GM18502 (cell line): ENCODE data around the gene FAM120B.

Source experiments
- ATAC-seq: cut with Tn5 transposase; IDR thresholded peaks from one replicate; pipeline ENCODE4 v1.9.1; 2021; ENCODE audit warnings: mild to moderate bottlenecking; ENCODE audit not compliant: unreplicated experiment, poor library complexity

The FAM120B gene

GRCh38 chr6:170271771-170272314 lies 34.7 kb upstream of the FAM120B start:
- ATAC-seq: peak; percentile 97

GRCh38 chr6:170272341-170273065 lies 34.1 kb upstream of the FAM120B start:
- no peak for ATAC-seq

- no peak for ATAC-seq
Observed at GRCh38 chr6:170273191-170273590, 33.4 kb upstream of the FAM120B start.

- ATAC-seq: no peak
Observed at GRCh38 chr6:170273681-170274080, 32.9 kb upstream of the FAM120B start.

- no peak for ATAC-seq
Observed at GRCh38 chr6:170274713-170275560, 31.6 kb upstream of the FAM120B start.

GRCh38 chr6:170276369-170277057 lies 30.0 kb upstream of the FAM120B start:
- no peak for ATAC-seq

GRCh38 chr6:170277893-170278742 lies 28.4 kb upstream of the FAM120B start:
- ATAC-seq: no peak

- ATAC-seq: no peak
Observed at GRCh38 chr6:170278743-170279094, 27.8 kb upstream of the FAM120B start.

GRCh38 chr6:170279426-170279825 lies 27.1 kb upstream of the FAM120B start:
- ATAC-seq: no peak

GRCh38 chr6:170279977-170280688 lies 26.4 kb upstream of the FAM120B start:
- no peak for ATAC-seq

GRCh38 chr6:170280689-170281045 lies 25.9 kb upstream of the FAM120B start:
- ATAC-seq: no peak

GRCh38 chr6:170281331-170282292 lies 24.9 kb upstream of the FAM120B start:
- no peak for ATAC-seq

- ATAC-seq: no peak
Observed at GRCh38 chr6:170282512-170283158, 23.9 kb upstream of the FAM120B start.

- no peak for ATAC-seq
Observed at GRCh38 chr6:170283212-170284081, 23.1 kb upstream of the FAM120B start.

- no peak for ATAC-seq
Observed at GRCh38 chr6:170284126-170284773, 22.3 kb upstream of the FAM120B start.

GRCh38 chr6:170284866-170285469 lies 21.6 kb upstream of the FAM120B start:
- ATAC-seq: no peak
